Hematopoietic multipotent progenitor cell treated with erythropoietin and hydrocortisone succinate and interleukin-3 and kit ligand, for 4 days (in vitro differentiated cells): Measurements from ENCODE around the gene OR4B1.

Experiments used
- DNase-seq: peaks from one replicate; pipeline ENCODE4 v3.0.0-alpha.2; 2015

OR4B1 gene

GRCh38 chr11:48263423-48263911 is 46.9 kb downstream of the OR4B1 start, which contains the start of gene OR4X1:
TSS of gene OR4X1 (plus strand) at chr11:48263861. CDS start at chr11:48263861, 0 bp downstream.
- no peak for DNase-seq
